ENCODE results near the gene C17orf100. TPM values are rescaled to one million over a fixed set of nuclear protein-coding genes. Genes with fewer than 3 reads are reported as not detected.

Gene C17orf100
- total RNA-seq, 4 donors from 2014 or later: 1.9 to 3.3 (median 2.4) TPM

- H3K27me3 ChIP-seq: no peaks in the 10 kb centered on the region
- H3K27ac ChIP-seq: no peak overlapping the region
- H3K4me3 ChIP-seq: no peak overlapping the region
- H3K36me3 ChIP-seq: peaks cover 43% of the 10 kb centered on the region
- H3K9me3 ChIP-seq: no peaks in the 10 kb centered on the region
- H3K4me1 ChIP-seq: no peaks in the 10 kb centered on the region
- no peak for TF ChIP-seq POLR2AphosphoS5 (IDR thresholded peaks at IDR 0.05)
- no peak for DNase-seq (ENCODE audit: low spot score in 2 of 2)
Measured at GRCh38 chr17:6632530-6632929, 19.0 kb upstream of the C17orf100 start.

DNA sequence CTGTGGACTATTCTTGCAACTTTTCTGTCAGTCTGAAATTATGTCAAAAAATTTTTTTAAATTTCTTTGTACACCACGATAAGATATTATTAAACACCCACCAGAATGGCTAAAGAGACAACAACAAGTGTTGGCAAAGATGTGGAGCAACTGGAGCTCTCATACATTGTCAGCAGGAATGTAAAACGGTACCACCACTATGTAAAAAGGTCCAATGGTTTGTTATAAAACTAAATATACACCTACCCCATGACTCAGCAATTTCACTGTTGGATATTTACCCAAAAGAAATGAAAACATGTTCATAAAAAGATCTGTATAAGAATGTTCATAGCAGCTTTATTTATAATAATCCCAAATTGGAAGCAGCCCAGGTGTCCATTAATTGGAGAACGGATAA, 18.3 kb upstream of the C17orf100 start:
- TF ChIP-seq POLR2AphosphoS5 (IDR thresholded peaks at IDR 0.05) (no peak), EP300 (IDR thresholded peaks at IDR 0.05) (no peak), POLR2A (IDR thresholded peaks at IDR 0.05) (no peak), CTCF (IDR thresholded peaks at IDR 0.05) (no peak)
- H3K9me3 ChIP-seq: no peaks in the 10 kb centered on the region
- H3K4me1 ChIP-seq: peaks cover 7% of the 10 kb centered on the region
- no peaks in the 10 kb centered on the region for H3K27me3 ChIP-seq
- 95% methylated on average over 3 of the region's 3 CpGs for WGBS
- no peak overlapping the region for H3K4me3 ChIP-seq
- no peak for DNase-seq (ENCODE audit: low spot score in 2 of 2)
- H3K27ac ChIP-seq: no peak overlapping the region
- H3K36me3 ChIP-seq: peaks cover 36% of the 10 kb centered on the region

DNA sequence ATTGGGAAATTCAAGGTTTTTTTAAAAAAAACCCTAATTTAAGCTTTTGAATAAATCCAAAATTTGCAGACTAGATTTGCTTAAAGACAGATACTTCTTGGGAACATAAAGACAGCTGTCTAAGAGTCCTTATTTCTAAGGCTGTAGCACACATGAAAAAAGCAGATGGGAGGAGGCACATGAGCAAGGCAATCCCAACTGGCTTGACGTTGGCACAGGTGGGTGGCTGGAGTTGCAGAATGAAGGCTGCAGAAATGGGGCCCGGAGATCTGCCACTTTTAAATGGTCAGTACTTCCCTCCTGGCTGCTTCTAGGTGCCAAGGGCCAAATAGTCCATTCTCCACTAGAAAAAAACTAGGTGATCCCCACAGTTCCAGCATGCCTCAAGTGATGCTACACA, 15.5 kb upstream of the C17orf100 start:
- H3K36me3 ChIP-seq: peaks cover 33% of the 10 kb centered on the region
- no peak for DNase-seq (ENCODE audit: low spot score in 2 of 2)
- TF ChIP-seq EP300 (IDR thresholded peaks at IDR 0.05) (no peak), POLR2AphosphoS5 (IDR thresholded peaks at IDR 0.05) (no peak), POLR2A (IDR thresholded peaks at IDR 0.05) (no peak), CTCF (IDR thresholded peaks at IDR 0.05) (no peak)
- H3K9me3 ChIP-seq: no peaks in the 10 kb centered on the region
- no peak overlapping the region for H3K4me3 ChIP-seq
- H3K27me3 ChIP-seq: no peaks in the 10 kb centered on the region
- no peak overlapping the region for H3K27ac ChIP-seq
- peaks cover 24% of the 10 kb centered on the region for H3K4me1 ChIP-seq
- WGBS: 75% methylated on average over 2 of the region's 2 CpGs

- no peak for DNase-seq (ENCODE audit: low spot score in 2 of 2)
- Histone ChIP-seq H3K27me3 (no peaks in the 10 kb centered on the region), H3K4me1 (peaks cover 31% of the 10 kb centered on the region), H3K9me3 (no peaks in the 10 kb centered on the region), H3K36me3 (peaks cover 25% of the 10 kb centered on the region), H3K27ac (no peak overlapping the region), H3K4me3 (no peak overlapping the region)
- TF ChIP-seq CTCF (IDR thresholded peaks at IDR 0.05) (no peak), POLR2AphosphoS5 (IDR thresholded peaks at IDR 0.05) (no peak), EP300 (IDR thresholded peaks at IDR 0.05) (no peak), POLR2A (IDR thresholded peaks at IDR 0.05) (no peak)
- 94% methylated on average over 14 of the region's 17 CpGs for WGBS
Measured at GRCh38 chr17:6636616-6637457, 14.7 kb upstream of the C17orf100 start.

- H3K4me1 ChIP-seq: peaks cover 37% of the 10 kb centered on the region
- TF ChIP-seq POLR2A (IDR thresholded peaks at IDR 0.05): no peak
- no peak for TF ChIP-seq CTCF (IDR thresholded peaks at IDR 0.05)
- TF ChIP-seq POLR2AphosphoS5 (IDR thresholded peaks at IDR 0.05): no peak
- no peak for TF ChIP-seq EP300 (IDR thresholded peaks at IDR 0.05)
- H3K36me3 ChIP-seq: peaks cover 20% of the 10 kb centered on the region
- H3K27ac ChIP-seq: no peak overlapping the region
- no peak overlapping the region for H3K4me3 ChIP-seq
- no peaks in the 10 kb centered on the region for H3K27me3 ChIP-seq
- no peak for DNase-seq (ENCODE audit: low spot score in 2 of 2)
- 90% methylated on average over 6 of the region's 6 CpGs for WGBS
- H3K9me3 ChIP-seq: no peaks in the 10 kb centered on the region
Measured at GRCh38 chr17:6637458-6637840, 14.1 kb upstream of the C17orf100 start.

All from suprapubic skin (tissue), 4 donors.